ENCODE results near the gene SH2D2A.
"Not testable (repeated sequence)": the region's sequence is repeated elsewhere in the genome, so short reads cannot be mapped to it uniquely, and the experiment has no call there.

SH2D2A gene

GRCh38 chr1:156768610-156769295 lies 47.9 kb downstream of the SH2D2A start:
- no peak for DNase-seq (ENCODE audit: low spot score)

DNA sequence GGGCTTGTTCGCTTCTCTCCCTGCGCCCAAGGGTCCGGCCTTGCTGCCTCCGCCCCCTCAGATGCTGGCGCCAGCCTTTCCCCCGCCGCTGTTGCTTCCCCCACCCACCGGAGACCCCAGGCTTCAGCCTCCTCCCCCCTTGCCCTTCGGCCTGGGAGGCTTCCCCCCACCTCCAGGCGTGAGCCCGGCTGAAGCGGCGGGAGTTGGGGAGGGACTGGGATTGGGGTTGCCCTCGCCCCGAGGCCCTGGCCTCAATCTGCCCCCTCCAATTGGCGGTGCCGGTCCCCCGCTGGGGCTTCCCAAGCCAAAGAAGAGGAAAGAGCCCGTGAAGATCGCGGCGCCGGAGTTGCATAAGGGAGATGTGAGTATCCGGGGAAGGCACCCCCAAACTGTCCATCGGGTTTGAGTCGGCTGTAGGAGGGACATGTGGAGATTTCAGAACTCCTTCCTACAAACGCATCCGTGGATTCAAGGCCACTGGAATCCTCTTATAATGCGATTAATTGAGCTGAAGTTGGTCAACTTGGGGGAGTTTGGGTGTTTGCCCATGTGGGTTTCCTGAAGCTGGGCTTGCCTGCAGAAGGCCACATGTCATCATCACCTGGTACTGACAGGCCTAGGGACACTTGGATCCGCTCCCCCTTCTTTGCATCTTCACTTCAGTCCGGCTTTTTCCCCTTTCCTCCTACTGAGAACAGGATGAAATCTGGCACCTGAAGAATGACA lies 48.6 kb downstream of the SH2D2A start:
- DNase-seq (ENCODE audit: low spot score) = no peak

DNA sequence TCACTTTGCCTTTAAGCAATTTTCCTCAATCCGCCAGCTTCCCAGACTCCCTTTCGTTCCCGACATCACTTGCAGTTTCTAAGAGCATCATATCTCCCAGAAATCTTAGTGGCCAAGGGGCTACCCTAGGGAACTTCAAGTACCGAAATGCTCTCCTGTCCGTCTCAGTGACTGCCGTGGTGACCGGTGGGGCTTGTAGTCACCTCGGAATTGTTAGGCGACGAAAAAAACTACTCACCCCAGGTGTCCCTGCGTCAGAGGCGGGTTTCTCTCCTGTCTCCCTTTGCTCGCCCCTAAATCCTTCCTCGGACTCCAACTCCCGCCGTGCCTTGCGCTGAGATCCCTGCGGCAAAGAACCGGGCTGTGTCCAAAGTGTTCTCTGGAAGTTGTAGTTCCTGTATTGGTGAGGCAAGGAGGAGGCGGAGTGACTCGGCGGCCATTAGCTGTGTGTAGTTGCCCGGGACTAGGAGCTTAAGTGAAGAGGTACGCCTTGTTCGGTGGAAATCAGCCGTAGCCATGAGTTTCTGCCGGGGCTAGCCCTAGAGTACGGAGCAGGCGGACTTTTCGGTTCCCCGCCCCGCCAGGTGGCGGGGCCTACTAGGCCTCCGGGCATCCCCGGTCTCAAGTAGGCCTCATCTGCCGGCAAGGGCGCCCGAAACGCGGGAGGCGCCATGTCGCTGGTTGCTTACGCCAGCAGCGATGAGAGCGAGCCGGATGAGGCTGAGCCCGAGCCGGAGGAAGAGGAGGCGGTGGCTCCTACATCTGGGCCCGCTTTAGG lies 49.4 kb downstream of the SH2D2A start, which contains the start of gene PRCC:
TSS of gene PRCC (plus strand) at position 435 of the 778 bp plus-strand sequence. CDS start at position 672, 237 bp downstream.
- DNase-seq (ENCODE audit: low spot score) = peak; percentile 84

DNA sequence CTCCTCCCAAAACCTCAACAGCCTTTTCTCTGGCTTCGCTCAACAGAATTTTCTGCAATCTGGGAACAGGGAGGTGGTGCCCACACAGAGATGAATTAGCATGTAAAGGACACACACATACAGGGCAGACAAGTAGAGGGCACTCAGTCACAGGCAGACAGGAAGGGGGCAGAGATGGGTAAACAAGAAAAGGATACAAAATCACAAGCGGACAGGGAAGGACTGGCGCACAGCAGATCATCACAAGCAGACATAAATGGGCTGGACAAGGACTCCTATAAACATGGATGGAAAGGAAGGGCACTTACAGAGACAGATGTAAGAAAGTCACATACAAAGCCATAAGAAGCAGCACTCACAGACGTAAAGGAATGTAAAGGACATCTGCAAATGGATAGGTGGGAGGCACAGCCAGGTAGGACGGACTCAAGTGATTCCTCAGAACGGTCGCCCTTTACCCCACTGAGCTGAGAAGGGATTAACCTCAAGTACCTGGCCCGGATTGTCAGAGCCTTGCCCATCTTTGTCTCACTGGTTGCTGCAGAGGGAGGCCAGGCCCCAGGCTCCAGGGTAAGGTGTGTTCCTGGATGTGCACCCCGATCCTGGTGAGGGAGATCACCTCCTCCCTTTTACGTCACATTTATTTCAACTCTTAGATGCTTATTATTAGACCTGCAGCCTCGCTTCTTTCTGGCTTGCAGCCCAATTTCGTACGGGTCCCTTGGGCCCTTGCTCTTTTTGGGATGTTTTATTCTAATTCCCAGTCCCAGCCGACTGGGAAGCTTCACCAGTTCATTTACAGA lies 50.1 kb downstream of the SH2D2A start:
- no peak for DNase-seq (ENCODE audit: low spot score)

DNA sequence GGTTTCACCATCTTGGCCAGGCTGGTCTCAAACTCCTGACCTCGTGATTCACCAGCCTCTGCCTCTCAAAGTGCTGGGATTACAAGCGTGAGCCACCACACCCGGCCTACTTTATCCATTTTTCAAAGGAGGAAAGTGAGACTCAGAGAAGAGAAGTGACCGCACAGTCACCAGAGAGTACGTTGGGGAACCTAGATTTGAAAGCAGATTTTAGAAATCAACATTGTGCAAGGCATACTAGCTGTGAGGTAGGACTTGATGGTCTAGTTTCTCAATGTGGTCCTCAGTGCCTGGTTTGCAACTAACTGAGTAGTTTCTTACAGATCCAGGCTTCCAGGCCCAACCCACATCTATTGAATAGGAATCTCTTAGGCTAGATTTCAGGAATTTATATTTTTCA lies 51.0 kb downstream of the SH2D2A start:
- no peak for DNase-seq (ENCODE audit: low spot score)

DNA sequence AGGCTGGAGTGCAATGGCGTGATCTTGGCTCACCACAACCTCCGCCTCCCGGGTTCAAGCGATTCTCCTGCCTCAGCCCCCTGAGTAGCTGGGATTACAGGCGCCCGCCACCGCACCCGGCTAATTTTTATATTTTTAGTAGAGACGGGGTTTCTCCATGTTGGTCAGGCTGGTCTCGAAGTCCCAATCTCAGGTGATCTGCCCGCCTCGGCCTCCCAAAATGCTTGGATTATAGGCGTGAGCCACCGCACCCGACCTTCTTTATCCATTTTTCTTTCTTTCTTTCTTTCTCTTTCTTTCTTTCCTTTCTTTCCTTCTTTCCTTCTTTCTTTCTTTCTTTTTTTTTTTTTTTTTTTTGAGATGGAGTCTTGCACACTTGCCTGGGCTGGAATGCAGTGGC lies 51.5 kb downstream of the SH2D2A start:
- not testable (repeated sequence) for DNase-seq (ENCODE audit: low spot score)

GRCh38 chr1:156760796-156761104 lies 55.9 kb downstream of the SH2D2A start:
- no peak for DNase-seq (ENCODE audit: low spot score)

GRCh38 chr1:156760092-156760795 lies 56.4 kb downstream of the SH2D2A start:
- DNase-seq (ENCODE audit: low spot score) = no peak

GRCh38 chr1:156757572-156758253 lies 58.9 kb downstream of the SH2D2A start:
- not testable (repeated sequence) for DNase-seq (ENCODE audit: low spot score)

GRCh38 chr1:156756355-156756754 lies 60.3 kb downstream of the SH2D2A start:
- no peak for DNase-seq (ENCODE audit: low spot score)

All from HuH-7 (cell line).